Measurements from ENCODE around the gene B3GNT9.

DNA sequence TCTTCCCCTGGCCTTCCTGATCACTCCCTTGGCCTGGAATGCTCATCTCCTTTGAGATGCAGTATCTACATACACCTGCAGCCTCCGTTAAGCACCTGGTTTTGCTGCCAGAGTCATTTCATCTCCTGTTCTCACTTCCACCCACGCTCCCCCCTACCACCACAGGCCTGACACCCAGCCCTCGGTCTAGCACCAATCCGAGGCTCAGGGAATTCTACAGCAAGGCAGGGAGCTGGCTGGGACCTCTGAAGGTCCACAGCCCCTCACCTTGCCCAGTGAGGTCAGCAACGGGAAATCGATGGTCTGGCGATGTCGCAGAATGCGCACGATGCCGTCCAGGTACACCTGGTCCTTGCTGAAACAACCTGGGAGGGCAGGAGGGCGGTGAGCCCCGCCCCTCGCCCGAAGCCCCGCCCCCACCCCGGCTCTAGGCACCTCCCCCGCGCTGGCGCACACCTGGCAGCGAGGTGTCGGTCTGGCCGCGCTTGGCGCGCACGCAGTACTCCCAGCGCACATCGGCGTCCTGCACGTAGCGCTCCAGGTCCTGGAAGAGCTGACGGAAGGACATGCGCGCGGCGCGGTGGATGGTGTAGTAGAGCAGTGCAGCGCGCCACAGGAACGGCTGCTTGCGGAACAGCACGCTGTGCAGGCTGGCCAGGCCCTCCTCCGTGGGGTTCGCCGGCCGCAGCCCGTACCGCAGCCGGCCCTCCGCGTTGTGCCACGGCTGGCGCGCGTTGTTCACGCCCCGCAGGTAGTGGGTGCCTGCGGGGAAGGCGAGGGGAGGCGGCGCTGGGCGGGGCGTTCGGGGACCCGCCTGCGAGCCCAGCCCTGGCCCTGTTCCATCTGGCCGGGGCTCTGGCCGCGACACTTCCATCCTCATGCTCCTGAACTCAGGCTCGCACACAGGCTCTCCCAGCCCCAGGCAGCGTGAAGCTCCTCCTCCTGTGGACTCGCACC is 27.2 kb upstream of the B3GNT9 start:
- TF ChIP-seq, protein P1, sequence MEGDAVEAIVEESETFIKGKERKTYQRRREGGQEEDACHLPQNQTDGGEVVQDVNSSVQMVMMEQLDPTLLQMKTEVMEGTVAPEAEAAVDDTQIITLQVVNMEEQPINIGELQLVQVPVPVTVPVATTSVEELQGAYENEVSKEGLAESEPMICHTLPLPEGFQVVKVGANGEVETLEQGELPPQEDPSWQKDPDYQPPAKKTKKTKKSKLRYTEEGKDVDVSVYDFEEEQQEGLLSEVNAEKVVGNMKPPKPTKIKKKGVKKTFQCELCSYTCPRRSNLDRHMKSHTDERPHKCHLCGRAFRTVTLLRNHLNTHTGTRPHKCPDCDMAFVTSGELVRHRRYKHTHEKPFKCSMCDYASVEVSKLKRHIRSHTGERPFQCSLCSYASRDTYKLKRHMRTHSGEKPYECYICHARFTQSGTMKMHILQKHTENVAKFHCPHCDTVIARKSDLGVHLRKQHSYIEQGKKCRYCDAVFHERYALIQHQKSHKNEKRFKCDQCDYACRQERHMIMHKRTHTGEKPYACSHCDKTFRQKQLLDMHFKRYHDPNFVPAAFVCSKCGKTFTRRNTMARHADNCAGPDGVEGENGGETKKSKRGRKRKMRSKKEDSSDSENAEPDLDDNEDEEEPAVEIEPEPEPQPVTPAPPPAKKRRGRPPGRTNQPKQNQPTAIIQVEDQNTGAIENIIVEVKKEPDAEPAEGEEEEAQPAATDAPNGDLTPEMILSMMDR (conservative IDR thresholded peaks at IDR 0.05; ENCODE audit: low read depth, low read length), result no peak
- no peak for TF ChIP-seq EZH2 (IDR thresholded peaks at IDR 0.05; ENCODE audit: low read length, unreplicated experiment)
